IPS-20b (cell line): ENCODE data around the gene CLVS2.

ENCODE experiments used
- H3K27ac ChIP-seq: one replicate; pipeline ENCODE4 v1.5.1; 2013; ENCODE audit warnings: low read length
- H3K27me3 ChIP-seq: 2 replicates; pipeline ENCODE4 v1.6.1; 2013; ENCODE audit warnings: mild to moderate bottlenecking, low read length, inconsistent platforms; ENCODE audit not compliant: insufficient read depth
- H3K36me3 ChIP-seq: 2 replicates; pipeline ENCODE4 v1.6.1; 2013; ENCODE audit warnings: low read depth, mild to moderate bottlenecking, inconsistent platforms, low read length, moderate library complexity; ENCODE audit not compliant: insufficient read depth
- H3K4me1 ChIP-seq: 2 replicates; pipeline ENCODE4 v1.6.1; 2013; ENCODE audit warnings: mild to moderate bottlenecking, control low read depth, inconsistent platforms, low read length, moderate library complexity; ENCODE audit not compliant: insufficient read depth
- H3K4me3 ChIP-seq: 2 replicates; pipeline ENCODE4 v1.5.1; 2013; ENCODE audit warnings: mild to moderate bottlenecking, low read length, inconsistent platforms
- H3K9ac ChIP-seq: 2 replicates; pipeline ENCODE4 v1.6.1; 2013; ENCODE audit warnings: low read depth, mild to moderate bottlenecking, inconsistent platforms, low read length, moderate library complexity
- H3K9me3 ChIP-seq: 2 replicates; pipeline ENCODE4 v1.6.1; 2013; ENCODE audit warnings: mild to moderate bottlenecking, low read depth, low read length, inconsistent platforms; ENCODE audit not compliant: insufficient read depth

Gene CLVS2

DNA sequence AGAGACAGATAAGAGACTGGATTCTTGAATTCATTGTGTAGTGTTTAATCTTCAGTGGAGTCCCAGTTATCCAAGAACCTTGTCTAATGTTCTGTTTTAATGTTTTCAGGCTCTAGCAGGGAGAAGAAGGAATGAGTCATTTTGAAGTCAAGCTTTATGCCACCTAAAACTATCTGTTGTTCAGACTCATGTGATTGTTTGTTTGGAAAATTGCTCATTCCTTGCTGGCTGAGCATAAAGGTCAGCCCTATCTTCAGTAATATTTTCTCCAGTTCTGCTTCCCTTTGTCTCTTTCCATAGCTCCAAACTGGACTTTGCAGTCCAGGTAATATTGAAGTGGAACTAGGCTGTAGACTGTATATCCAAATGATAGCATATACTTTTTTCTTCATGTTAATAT lies 34.2 kb downstream of the CLVS2 start:
- no peaks in the 10 kb centered on the region for H3K4me1 ChIP-seq
- no peak overlapping the region for H3K27ac ChIP-seq
- no peaks in the 10 kb centered on the region for H3K9me3 ChIP-seq
- no peak overlapping the region for H3K9ac ChIP-seq
- no peak overlapping the region for H3K4me3 ChIP-seq
- H3K27me3 ChIP-seq = no peaks in the 10 kb centered on the region
- no peaks in the 10 kb centered on the region for H3K36me3 ChIP-seq

DNA sequence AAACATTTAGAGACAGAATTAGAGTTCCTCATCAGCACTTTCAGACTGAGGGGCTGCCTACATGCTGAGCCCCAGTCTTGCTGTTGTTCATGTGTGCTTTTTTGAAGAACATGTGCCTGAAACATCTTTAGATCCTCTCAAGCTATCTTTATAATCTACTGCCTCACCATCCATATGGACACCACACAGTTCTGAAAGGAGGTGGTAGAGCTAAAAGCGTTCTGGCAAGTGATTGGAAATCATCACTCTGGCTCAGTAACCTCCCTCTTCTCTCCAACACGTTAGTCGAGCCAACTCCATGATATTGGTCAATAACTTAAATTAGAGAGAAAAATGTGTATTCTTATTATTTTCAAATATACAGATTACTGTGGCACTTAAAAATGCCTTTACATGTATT lies 40.6 kb downstream of the CLVS2 start:
- H3K36me3 ChIP-seq = no peaks in the 10 kb centered on the region
- no peak overlapping the region for H3K9ac ChIP-seq
- H3K27ac ChIP-seq = no peak overlapping the region
- H3K4me3 ChIP-seq = no peak overlapping the region
- H3K4me1 ChIP-seq = no peaks in the 10 kb centered on the region
- H3K9me3 ChIP-seq = no peaks in the 10 kb centered on the region
- no peaks in the 10 kb centered on the region for H3K27me3 ChIP-seq

DNA sequence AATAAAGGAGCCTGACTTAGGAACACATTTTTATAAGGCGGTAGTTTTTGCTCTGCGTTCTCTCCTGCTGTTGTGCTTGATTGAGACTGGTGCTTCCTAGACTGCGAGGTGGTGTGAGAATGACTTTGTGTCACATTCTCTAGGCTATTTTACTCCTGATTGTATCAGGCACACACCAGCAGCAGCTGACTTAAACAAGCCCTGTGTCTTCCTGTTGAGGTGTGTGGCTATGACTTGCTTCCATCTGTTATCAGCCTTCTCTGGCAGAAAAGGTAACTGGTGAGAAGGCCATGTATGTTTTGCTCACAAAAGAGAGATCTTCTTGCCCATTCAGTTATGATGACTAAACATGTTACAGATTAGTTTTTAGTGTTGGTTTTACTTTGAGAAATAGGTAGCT lies 43.4 kb downstream of the CLVS2 start:
- H3K36me3 ChIP-seq = no peaks in the 10 kb centered on the region
- no peak overlapping the region for H3K9ac ChIP-seq

GRCh38 chr6:123042401-123042800 lies 46.4 kb downstream of the CLVS2 start:
- Histone ChIP-seq H3K4me1 (no peaks in the 10 kb centered on the region), H3K27me3 (no peaks in the 10 kb centered on the region), H3K9me3 (no peaks in the 10 kb centered on the region), H3K27ac (no peak overlapping the region), H3K4me3 (no peak overlapping the region), H3K36me3 (no peaks in the 10 kb centered on the region), H3K9ac (no peak overlapping the region)

More for the DNA sequence above, 43.4 kb downstream of the CLVS2 start:
- Histone ChIP-seq H3K4me1 (no peaks in the 10 kb centered on the region), H3K9me3 (no peaks in the 10 kb centered on the region), H3K27ac (no peak overlapping the region), H3K4me3 (no peak overlapping the region), H3K27me3 (no peaks in the 10 kb centered on the region)

DNA sequence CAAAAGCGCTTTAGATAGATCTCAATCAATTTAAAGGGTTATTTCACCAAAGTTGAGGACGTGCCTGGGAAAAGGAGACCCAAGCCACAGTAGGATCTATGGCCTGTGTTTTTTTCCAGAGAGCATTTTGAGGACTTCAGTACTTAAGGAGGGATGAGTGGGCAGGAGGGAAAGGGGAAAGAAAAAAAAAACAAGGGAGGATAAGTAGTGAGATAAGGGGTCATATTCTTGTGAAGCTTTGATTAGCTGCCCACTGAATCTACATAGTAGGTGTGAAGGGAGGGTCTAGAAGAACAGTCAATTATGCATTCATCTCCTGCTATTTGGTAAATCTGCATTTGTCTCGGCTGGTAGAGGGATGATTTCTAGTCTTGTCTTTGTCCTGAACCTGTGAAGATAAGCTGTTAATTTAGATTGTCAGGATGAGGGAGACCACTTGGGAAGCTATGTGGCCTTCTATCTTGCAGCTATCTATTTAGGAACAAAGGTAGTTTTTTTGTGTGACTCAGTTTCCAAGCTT lies 48.4 kb downstream of the CLVS2 start:
- no peaks in the 10 kb centered on the region for H3K4me1 ChIP-seq
- H3K27ac ChIP-seq = no peak overlapping the region
- no peaks in the 10 kb centered on the region for H3K36me3 ChIP-seq
- no peaks in the 10 kb centered on the region for H3K27me3 ChIP-seq
- H3K9me3 ChIP-seq = no peaks in the 10 kb centered on the region
- no peak overlapping the region for H3K4me3 ChIP-seq
- H3K9ac ChIP-seq = no peak overlapping the region

GRCh38 chr6:123053602-123054225 lies 57.7 kb downstream of the CLVS2 start:
- Histone ChIP-seq H3K9me3 (no peaks in the 10 kb centered on the region), H3K27ac (no peak overlapping the region), H3K4me1 (no peaks in the 10 kb centered on the region), H3K4me3 (no peak overlapping the region), H3K36me3 (no peaks in the 10 kb centered on the region), H3K27me3 (no peaks in the 10 kb centered on the region), H3K9ac (no peak overlapping the region)

GRCh38 chr6:123055256-123055655 lies 59.2 kb downstream of the CLVS2 start:
- no peaks in the 10 kb centered on the region for H3K27me3 ChIP-seq
- H3K9me3 ChIP-seq = no peaks in the 10 kb centered on the region
- no peak overlapping the region for H3K27ac ChIP-seq
- H3K9ac ChIP-seq = no peak overlapping the region
- H3K36me3 ChIP-seq = no peaks in the 10 kb centered on the region
- H3K4me1 ChIP-seq = no peaks in the 10 kb centered on the region
- H3K4me3 ChIP-seq = no peak overlapping the region

DNA sequence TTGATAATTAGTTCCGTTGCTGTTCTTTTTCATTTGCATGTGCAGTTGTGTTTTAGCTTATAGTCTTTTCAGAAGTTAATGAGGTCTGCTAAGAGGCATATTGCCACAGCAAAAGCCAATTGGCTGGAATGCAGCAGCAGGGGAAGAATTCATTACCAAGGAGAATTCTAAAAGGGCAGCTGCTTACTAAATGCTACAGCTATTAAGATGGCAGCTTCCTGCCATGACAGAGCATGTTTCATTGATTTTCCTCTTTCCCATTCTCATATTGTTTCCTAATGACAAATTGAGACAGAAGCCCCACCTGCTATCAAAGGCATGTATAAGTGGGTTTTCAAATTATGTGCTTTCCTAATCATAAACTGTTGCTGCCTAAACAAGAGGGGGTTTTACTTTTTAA lies 66.6 kb downstream of the CLVS2 start:
- Histone ChIP-seq H3K27me3 (no peaks in the 10 kb centered on the region), H3K9ac (no peak overlapping the region; the same call in 1 of the 2 replicates), H3K27ac (peak overlapping the region; percentile 82), H3K9me3 (no peaks in the 10 kb centered on the region), H3K36me3 (no peaks in the 10 kb centered on the region), H3K4me1 (peaks cover 8% of the 10 kb centered on the region; the same call in 1 of the 2 replicates), H3K4me3 (no peak overlapping the region; the same call in 1 of the 2 replicates)

- H3K9me3 ChIP-seq = no peaks in the 10 kb centered on the region
- H3K9ac ChIP-seq = no peak overlapping the region
- no peak overlapping the region for H3K27ac ChIP-seq
- no peak overlapping the region for H3K4me3 ChIP-seq
- H3K36me3 ChIP-seq = no peaks in the 10 kb centered on the region
- H3K27me3 ChIP-seq = no peaks in the 10 kb centered on the region
- H3K4me1 ChIP-seq = peaks cover 8% of the 10 kb centered on the region; the same call in 1 of the 2 replicates
These were observed 68.0 kb downstream of the CLVS2 start for GRCh38 chr6:123064038-123064437.

GRCh38 chr6:123074616-123075015 lies 78.6 kb downstream of the CLVS2 start:
- no peaks in the 10 kb centered on the region for H3K4me1 ChIP-seq
- no peak overlapping the region for H3K4me3 ChIP-seq

GRCh38 chr6:123085403-123085802 lies 89.4 kb downstream of the CLVS2 start:
- no peaks in the 10 kb centered on the region for H3K4me1 ChIP-seq
- H3K9me3 ChIP-seq = no peaks in the 10 kb centered on the region
- no peak overlapping the region for H3K9ac ChIP-seq
- no peaks in the 10 kb centered on the region for H3K27me3 ChIP-seq
- H3K4me3 ChIP-seq = no peak overlapping the region
- no peaks in the 10 kb centered on the region for H3K36me3 ChIP-seq
- H3K27ac ChIP-seq = no peak overlapping the region

More at GRCh38 chr6:123074616-123075015, 78.6 kb downstream of the CLVS2 start:
- Histone ChIP-seq H3K36me3 (no peaks in the 10 kb centered on the region), H3K9me3 (no peaks in the 10 kb centered on the region), H3K27ac (no peak overlapping the region), H3K27me3 (no peaks in the 10 kb centered on the region), H3K9ac (no peak overlapping the region)

DNA sequence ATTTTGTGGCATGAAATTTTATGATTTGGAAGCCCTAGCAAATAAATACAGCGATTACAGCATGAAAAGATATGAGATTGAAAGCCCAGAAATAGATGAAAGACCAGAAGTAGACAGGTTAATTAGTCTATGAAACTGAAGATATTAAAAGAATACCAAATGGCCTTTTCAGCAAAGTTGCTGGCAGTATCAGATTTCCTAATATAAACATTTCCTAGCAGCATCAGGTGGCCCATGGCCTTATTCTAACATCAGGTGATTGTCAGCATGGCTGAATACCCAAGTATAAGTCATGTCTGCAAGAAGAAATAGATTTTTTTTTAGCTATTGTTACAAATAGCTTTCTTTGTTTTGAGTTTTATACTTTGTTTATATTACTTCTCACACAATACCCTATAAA lies 93.2 kb downstream of the CLVS2 start:
- Histone ChIP-seq H3K36me3 (no peaks in the 10 kb centered on the region), H3K27ac (no peak overlapping the region), H3K27me3 (no peaks in the 10 kb centered on the region), H3K9me3 (no peaks in the 10 kb centered on the region), H3K4me1 (no peaks in the 10 kb centered on the region), H3K9ac (no peak overlapping the region), H3K4me3 (no peak overlapping the region)
